ENCODE measurements around the gene RNASEH1. TPM values are rescaled to one million over a fixed set of nuclear protein-coding genes. Genes with fewer than 3 reads are reported as not detected.
"Not testable (repeated sequence)": the region's sequence is repeated elsewhere in the genome, so short reads cannot be mapped to it uniquely, and the experiment has no call there.

RNASEH1 gene
- total RNA-seq, 1 donor: 26.2 TPM

GRCh38 chr2:3498783-3499394, 59.2 kb downstream of the RNASEH1 start:
- Histone ChIP-seq H3K27me3 (ENCODE audit: insufficient read depth, low read length) (no peaks in the 10 kb centered on the region), H3K9me3 (ENCODE audit: low read depth, low read length) (no peaks in the 10 kb centered on the region), H3K4me1 (ENCODE audit: insufficient read depth, low read length) (no peaks in the 10 kb centered on the region)

DNA sequence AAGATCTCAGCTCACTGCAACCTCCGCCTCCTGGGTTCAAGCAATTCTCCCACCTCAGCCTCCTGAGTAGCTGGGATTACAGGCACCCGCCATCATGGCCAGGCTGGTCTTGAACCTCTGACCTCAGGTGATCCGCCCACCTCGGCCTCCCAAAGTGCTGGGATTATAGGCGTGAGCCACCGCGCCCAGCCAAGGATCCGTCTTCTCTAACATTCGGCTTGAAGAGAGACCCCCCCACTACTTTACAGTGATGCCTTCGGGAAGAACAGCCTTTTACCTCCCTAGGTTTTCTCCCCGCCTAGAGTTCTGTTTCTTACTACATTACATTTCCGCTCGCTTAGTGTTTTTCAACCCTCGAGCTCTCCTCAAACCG, 61.4 kb downstream of the RNASEH1 start:
- not testable (repeated sequence) for H3K4me1 ChIP-seq (ENCODE audit: insufficient read depth, low read length); H3K27me3 ChIP-seq (ENCODE audit: insufficient read depth, low read length); H3K9me3 ChIP-seq (ENCODE audit: low read depth, low read length); H3K4me3 ChIP-seq (ENCODE audit: low read length)

More at GRCh38 chr2:3498783-3499394, 59.2 kb downstream of the RNASEH1 start:
- H3K4me3 ChIP-seq (ENCODE audit: low read length): no peak overlapping the region

Other genes with a start within 250 kb of the RNASEH1 start
- 10.0 TPM for gene EIPR1, start 180.5 kb downstream of the RNASEH1 start, total RNA-seq
- gene TRAPPC12, start 178.6 kb downstream of the RNASEH1 start, total RNA-seq: 18.3 TPM
- 25.6 TPM for gene ADI1, start 38.8 kb downstream of the RNASEH1 start, total RNA-seq
- 1,928 TPM for gene RPS7, start 16.9 kb upstream of the RNASEH1 start, total RNA-seq
- gene COLEC11, start 36.8 kb upstream of the RNASEH1 start, total RNA-seq: not detected
- gene ALLC, start 99.9 kb upstream of the RNASEH1 start, total RNA-seq: not detected
- not detected for gene DCDC2C, start 145.2 kb upstream of the RNASEH1 start, total RNA-seq

All from mononuclear cell (primary cell).